Measurements from ENCODE around the gene GBGT1.

The GBGT1 gene

GRCh38 chr9:133142684-133143622, 20.8 kb downstream of the GBGT1 start:
- Histone ChIP-seq H3K79me2 (ENCODE audit: insufficient read depth, low read length) (no peaks in the 10 kb centered on the region), H3K4me3 (ENCODE audit: low read depth, low read length, poor library complexity, severe bottlenecking) (no peak overlapping the region), H3K9me2 (ENCODE audit: low read depth, low read length) (no peaks in the 10 kb centered on the region), H3K27ac (ENCODE audit: low read depth, low read length, poor library complexity, severe bottlenecking) (peak overlapping the region; percentile 21), H4K20me1 (ENCODE audit: insufficient read depth, low read length) (no peaks in the 10 kb centered on the region), H3K9me3 (ENCODE audit: low read length) (no peaks in the 10 kb centered on the region), H3K4me2 (ENCODE audit: low read length) (no peak overlapping the region), H3K27me3 (ENCODE audit: insufficient read depth, low read length) (no peaks in the 10 kb centered on the region), H2AFZ (ENCODE audit: low read length) (no peak overlapping the region), H3K9ac (ENCODE audit: low read length) (no peak overlapping the region), H3F3A (ENCODE audit: insufficient read depth, low read length) (no peaks in the 10 kb centered on the region), H3K4me1 (ENCODE audit: insufficient read depth, low read length, severe bottlenecking) (peaks cover 43% of the 10 kb centered on the region), H3K36me3 (ENCODE audit: insufficient read depth, low read length) (no peaks in the 10 kb centered on the region)
- no peak for TF ChIP-seq EZH2 (IDR thresholded peaks at IDR 0.05; ENCODE audit: borderline replicate concordance, low read length)
- TF ChIP-seq CTCF (IDR thresholded peaks at IDR 0.05; ENCODE audit: low read length) = no peak

- Histone ChIP-seq H3K4me3 (ENCODE audit: low read depth, low read length, poor library complexity, severe bottlenecking) (no peak overlapping the region), H2AFZ (ENCODE audit: low read length) (no peak overlapping the region), H3K27me3 (ENCODE audit: insufficient read depth, low read length) (no peaks in the 10 kb centered on the region), H3F3A (ENCODE audit: insufficient read depth, low read length) (no peaks in the 10 kb centered on the region), H3K79me2 (ENCODE audit: insufficient read depth, low read length) (no peaks in the 10 kb centered on the region), H3K9me3 (ENCODE audit: low read length) (no peaks in the 10 kb centered on the region), H3K9me2 (ENCODE audit: low read depth, low read length) (no peaks in the 10 kb centered on the region), H3K4me2 (ENCODE audit: low read length) (peak overlapping the region; percentile 7; the same call in 1 of the 2 replicates), H3K9ac (ENCODE audit: low read length) (no peak overlapping the region), H3K36me3 (ENCODE audit: insufficient read depth, low read length) (no peaks in the 10 kb centered on the region), H4K20me1 (ENCODE audit: insufficient read depth, low read length) (no peaks in the 10 kb centered on the region), H3K27ac (ENCODE audit: low read depth, low read length, poor library complexity, severe bottlenecking) (peak overlapping the region; percentile 21), H3K4me1 (ENCODE audit: insufficient read depth, low read length, severe bottlenecking) (peaks cover 33% of the 10 kb centered on the region)
- no peak for TF ChIP-seq EZH2 (IDR thresholded peaks at IDR 0.05; ENCODE audit: borderline replicate concordance, low read length)
Measured at GRCh38 chr9:133141833-133142595, 21.7 kb downstream of the GBGT1 start.

- no peaks in the 10 kb centered on the region for H4K20me1 ChIP-seq (ENCODE audit: insufficient read depth, low read length)
- H3K4me2 ChIP-seq (ENCODE audit: low read length) = no peak overlapping the region
Measured at GRCh38 chr9:133140606-133141005, 23.1 kb downstream of the GBGT1 start.

More at GRCh38 chr9:133140606-133141005, 23.1 kb downstream of the GBGT1 start:
- Histone ChIP-seq H3K9ac (ENCODE audit: low read length) (no peak overlapping the region), H3F3A (ENCODE audit: insufficient read depth, low read length) (no peaks in the 10 kb centered on the region), H3K27me3 (ENCODE audit: insufficient read depth, low read length) (no peaks in the 10 kb centered on the region), H3K36me3 (ENCODE audit: insufficient read depth, low read length) (no peaks in the 10 kb centered on the region), H3K4me3 (ENCODE audit: low read depth, low read length, poor library complexity, severe bottlenecking) (no peak overlapping the region), H2AFZ (ENCODE audit: low read length) (no peak overlapping the region), H3K79me2 (ENCODE audit: insufficient read depth, low read length) (no peaks in the 10 kb centered on the region), H3K9me2 (ENCODE audit: low read depth, low read length) (no peaks in the 10 kb centered on the region), H3K4me1 (ENCODE audit: insufficient read depth, low read length, severe bottlenecking) (peaks cover 33% of the 10 kb centered on the region), H3K9me3 (ENCODE audit: low read length) (no peaks in the 10 kb centered on the region), H3K27ac (ENCODE audit: low read depth, low read length, poor library complexity, severe bottlenecking) (no peak overlapping the region)
- TF ChIP-seq EZH2 (IDR thresholded peaks at IDR 0.05; ENCODE audit: borderline replicate concordance, low read length) (no peak), CTCF (IDR thresholded peaks at IDR 0.05; ENCODE audit: low read length) (no peak)

Measured in OCI-LY1 (cell line).